HG02852 (cell line): ENCODE results near the gene NBPF11.
A peak's percentile ranks its signal among the peaks of the same experiment; 100 is the strongest.
"Not testable (repeated sequence)": the region's sequence is repeated elsewhere in the genome, so short reads cannot be mapped to it uniquely, and the experiment has no call there.

Source experiments
- ATAC-seq: cut with Tn5 transposase; IDR thresholded peaks from one replicate; pipeline ENCODE4 v1.9.1; 2021; ENCODE audit warnings: mild to moderate bottlenecking, moderate library complexity; ENCODE audit not compliant: unreplicated experiment

Gene NBPF11

GRCh38 chr1:148151911-148152656 is at the start of gene NBPF11:
Gene NBPF11, minus strand, starts transcription at chr1:148152281. Its CDS starts 25,278 bp downstream, at chr1:148127003.
- peak; percentile 71 for ATAC-seq

- ATAC-seq = peak; percentile 12
Observed at GRCh38 chr1:148197396-148197795, 45.3 kb upstream of the NBPF11 start.

DNA sequence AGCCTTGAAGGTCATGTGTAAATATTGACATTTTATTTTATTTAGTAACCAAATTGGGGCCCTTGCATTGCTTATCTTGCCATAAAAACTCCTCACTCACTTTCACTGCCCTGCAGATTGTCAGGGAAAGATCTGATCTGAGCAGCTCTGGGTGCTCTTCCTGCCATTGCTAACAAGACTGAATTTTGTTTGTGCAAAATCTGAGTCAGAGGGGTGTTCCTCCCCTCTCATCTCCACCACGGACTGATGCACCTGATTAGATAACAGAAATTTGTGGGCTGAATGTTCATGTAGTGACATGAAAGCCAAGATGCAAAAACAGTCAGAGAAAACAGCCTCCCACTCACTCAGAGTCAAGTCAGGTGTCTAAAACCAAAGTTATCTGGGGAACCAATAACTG is 44.9 kb upstream of the NBPF11 start:
- ATAC-seq = peak; percentile 78

GRCh38 chr1:148195115-148195514 is 43.0 kb upstream of the NBPF11 start:
- ATAC-seq = not testable (repeated sequence)

DNA sequence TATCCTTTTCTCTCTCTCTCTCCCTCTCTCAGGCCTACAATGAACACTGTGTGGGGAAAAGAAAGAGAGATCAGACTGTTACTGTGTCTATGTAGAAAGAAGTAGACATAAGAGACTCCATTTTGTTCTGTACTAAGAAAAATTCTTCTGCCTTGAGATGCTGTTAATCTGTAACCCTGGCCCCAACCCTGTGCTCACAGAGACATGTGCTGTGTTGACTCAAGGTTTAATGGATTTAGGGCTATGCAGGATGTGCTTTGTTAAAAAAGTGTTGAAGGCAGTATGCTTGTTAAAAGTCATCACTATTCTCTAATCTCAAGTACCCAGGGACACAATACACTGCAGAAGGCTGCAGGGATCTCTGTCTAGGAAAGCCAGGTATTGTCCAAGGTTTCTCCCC is 36.7 kb upstream of the NBPF11 start:
- not testable (repeated sequence) for ATAC-seq

- not testable (repeated sequence) for ATAC-seq
Observed at GRCh38 chr1:148178682-148179081, 26.6 kb upstream of the NBPF11 start.

DNA sequence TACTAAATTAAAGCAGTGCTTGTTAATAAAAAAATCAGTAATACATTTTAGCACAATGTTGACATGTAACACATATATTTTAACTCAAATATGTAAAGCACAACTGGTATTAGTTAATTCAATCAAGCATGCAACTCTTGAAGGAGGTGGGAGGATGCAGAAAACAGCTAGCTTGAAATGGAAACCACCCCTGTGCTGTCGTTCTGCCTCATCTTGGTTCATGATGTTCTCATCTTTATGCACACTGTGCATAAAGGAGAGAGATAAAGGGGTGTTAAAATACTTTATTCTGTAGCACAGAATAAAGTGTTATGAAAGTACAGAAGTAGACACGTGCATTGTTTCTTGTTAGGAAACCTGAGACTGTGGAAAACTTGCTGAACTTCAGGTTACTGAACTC is 23.3 kb upstream of the NBPF11 start:
- ATAC-seq = not testable (repeated sequence)

DNA sequence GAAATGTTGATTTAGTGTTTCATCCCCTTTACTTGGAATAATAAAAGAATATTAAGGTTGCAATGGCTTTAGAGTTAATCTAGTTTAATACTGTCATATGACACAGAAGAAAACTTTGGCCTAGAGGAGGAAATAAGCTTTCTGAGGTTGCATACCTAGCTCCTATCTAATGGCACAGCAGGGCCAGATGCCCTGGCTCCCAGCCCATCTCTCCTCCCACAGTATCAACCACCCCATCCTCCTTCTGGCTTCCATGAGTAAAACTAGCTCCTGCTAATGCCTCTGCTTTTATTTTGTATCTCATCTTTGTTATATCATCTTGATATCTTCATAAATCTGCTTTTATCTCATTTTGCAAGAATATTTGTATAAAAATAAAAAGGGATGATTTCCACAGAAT is 19.9 kb upstream of the NBPF11 start:
- ATAC-seq = not testable (repeated sequence)

GRCh38 chr1:148166558-148167492 is 14.7 kb upstream of the NBPF11 start:
- ATAC-seq = peak; percentile 54

DNA sequence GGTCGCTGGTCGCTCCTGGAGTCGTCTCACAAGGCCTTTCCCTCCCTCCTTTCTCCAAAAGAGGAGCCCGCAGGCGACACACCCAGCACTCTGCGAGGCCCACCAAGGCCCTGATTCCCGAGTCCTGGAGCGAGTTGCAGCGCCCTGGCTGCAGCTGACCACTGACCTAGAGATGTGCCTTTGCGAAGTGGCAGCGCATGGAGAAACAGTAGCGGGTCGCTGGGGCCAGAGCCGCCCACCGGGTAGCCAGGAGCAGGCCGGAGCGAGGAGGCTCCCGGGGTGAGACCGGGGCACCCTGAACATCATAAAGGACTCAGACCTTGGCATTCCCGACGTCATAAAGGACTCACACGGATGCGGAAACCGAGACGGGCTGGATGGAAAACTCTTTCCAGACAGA is 10.3 kb upstream of the NBPF11 start:
- ATAC-seq = no peak

GRCh38 chr1:148161053-148161901 is 9.2 kb upstream of the NBPF11 start:
- ATAC-seq = no peak

GRCh38 chr1:148160343-148161052 is 8.4 kb upstream of the NBPF11 start:
- no peak for ATAC-seq

DNA sequence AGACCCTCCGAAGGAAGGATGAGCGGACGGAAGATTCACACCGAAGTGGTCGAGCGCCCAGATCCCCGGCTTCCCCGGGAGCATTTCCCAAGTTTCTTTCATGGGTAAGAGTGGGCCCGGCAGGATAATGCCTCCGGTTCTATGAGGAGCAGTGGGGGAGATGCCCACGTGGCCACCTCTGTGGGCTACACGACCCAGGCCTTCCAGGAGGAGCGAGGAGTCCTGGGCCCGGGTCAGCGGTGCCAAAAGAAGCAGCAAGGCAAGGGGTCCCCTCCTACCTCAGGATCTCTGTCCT is 7.9 kb upstream of the NBPF11 start:
- ATAC-seq = no peak

DNA sequence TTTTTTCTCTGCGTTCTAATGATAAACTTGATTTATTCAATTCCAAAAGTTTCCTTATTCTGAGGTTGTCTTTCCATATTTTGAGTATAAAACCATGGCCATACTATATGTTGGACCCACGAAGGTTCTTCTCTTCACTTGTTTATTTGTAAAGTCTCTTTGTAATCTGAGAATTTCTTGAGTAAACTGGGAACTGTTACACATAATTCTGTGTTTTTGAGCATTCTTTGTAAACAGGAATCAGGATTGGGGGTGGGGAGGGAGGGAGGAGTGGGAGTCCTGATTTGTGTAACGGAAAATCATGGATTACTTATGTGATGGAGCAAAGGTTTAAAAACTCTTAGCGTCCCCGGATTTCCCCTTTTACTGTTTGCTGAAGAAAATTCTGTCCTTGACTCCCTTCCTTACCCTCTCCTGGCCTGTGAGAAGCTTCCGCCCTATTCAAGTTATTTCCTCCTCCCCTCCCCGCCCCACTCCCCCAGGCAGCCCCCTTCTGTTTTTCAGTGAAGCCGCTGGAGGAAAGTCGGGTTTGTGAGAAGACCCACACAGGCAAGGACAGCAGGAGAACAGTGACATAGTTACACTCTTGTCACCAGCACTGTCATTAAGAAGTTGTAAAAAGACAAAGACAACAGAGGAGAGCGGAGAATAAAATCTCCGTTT is 6.4 kb upstream of the NBPF11 start:
- no peak for ATAC-seq

DNA sequence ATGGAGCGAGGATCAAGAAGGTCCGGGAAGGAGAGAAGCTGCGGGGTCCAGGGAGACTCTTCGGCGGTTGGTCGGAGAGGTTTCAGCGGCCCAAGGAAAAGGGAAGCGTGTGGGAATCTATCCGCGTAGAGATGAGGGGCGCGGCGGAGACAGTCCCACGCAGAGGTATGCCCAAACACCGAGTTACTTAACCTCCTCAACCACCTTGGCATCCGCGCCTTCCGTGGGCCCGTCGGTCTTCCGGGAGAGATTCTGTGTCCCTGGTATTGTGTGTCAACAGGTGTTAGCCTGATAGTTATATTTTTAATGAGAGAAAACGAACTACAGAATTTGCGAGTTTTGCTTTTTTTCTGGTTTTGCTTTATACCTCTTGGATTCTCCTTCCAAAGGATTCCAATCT is 5.7 kb upstream of the NBPF11 start:
- ATAC-seq = not testable (repeated sequence)

GRCh38 chr1:148155494-148156275 is 3.6 kb upstream of the NBPF11 start:
- peak; percentile 46 for ATAC-seq

DNA sequence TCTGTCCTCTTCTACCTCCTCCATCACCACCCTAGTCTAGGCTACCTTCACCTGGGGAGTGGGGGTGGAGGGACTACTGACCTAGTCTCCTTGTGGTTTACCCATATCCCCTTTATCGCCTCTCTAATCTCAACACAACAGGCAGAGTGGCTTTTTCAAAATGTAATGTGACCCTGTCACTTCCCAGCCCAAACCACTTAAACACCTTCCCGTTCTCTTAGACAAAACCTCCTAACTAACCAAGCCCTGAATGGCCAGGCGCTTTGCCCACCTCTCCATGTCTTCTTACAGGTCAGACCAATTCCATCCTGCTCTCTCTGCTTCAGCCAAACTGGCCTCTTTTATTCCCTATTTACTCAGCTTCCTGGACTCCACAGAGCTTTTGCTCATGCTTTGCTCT is 714 bp upstream of the NBPF11 start:
- not testable (repeated sequence) for ATAC-seq

DNA sequence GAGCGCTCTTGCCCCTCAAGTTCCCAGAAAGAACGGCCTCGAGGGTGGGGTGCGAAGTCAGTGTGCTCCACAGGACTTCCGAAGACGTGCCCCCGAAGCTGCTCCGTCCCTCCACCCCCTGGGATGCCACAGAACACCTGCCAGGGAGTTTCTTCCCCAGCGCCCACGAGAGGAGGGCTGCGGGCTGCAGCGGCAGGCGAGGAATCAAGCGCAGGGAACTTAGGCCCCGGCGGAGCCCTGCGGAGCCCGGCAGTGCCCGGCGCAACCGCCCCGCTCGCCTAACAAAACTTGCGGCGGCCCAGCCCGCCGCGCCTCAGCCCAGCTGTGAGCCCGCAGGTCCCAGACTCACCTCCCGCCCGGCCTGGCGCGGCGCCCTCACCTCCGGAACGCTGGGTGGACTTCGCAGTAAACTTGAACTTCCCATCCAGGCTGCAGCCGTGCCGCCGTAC is 686 bp downstream of the NBPF11 start:
- peak; percentile 18 for ATAC-seq

DNA sequence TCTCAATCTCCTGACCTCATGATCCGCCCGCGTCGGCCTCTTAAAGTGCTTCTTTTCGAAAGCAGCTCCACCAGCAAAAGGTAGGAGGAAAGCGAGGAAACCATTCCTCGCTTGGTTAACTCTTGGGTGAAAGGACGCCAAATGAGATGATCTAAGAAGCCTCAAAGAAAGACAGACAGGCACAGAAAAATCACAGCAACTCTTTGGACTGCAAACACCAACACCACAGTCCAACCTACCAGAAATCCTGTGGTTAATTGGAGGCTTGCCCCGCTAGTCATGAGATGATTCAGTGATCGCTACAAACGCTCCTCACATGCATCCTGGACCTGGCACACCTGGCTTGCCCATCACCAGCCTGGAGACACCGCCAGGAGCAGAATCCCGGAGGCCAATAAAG is 1.1 kb downstream of the NBPF11 start:
- ATAC-seq = peak; percentile 26
